GM23338 (cell line): ENCODE measurements around the gene FOXL1. TPM values are rescaled to one million over a fixed set of nuclear protein-coding genes. Genes with fewer than 3 reads are reported as not detected.

ENCODE experiments used
- ATAC-seq: fragments of 200-7000 bp; cut with Tn5 transposase; 3 replicates; pipeline ENCODE4 v1.9.1; 2020
- DNase-seq: peaks from one replicate; pipeline ENCODE4 v3.0.0-alpha.2; 2015; ENCODE audit warnings: low spot score
- H2AFZ ChIP-seq: fragments of 200-600 bp; sonication (generic); 2 replicates; pipeline ENCODE4 v1.8.0; 2016; ENCODE audit warnings: antibody characterized with exemption, mild to moderate bottlenecking, moderate library complexity
- H3F3A ChIP-seq: fragments of 200-600 bp; sonication (generic); replicated peaks from 2 replicates; pipeline ENCODE4 v1.8.0; 2017; ENCODE audit warnings: antibody characterized with exemption, mixed run types, low read depth
- H3K27ac ChIP-seq: fragments of 200-600 bp; sonication (generic); 2 replicates; pipeline ENCODE4 v1.6.1; 2016; ENCODE audit warnings: low read depth
- H3K27me3 ChIP-seq: fragments of 200-600 bp; sonication (generic); 2 replicates; pipeline ENCODE4 v1.8.0; 2016; ENCODE audit warnings: mild to moderate bottlenecking, mixed run types, moderate library complexity; ENCODE audit not compliant: insufficient read depth
- H3K36me3 ChIP-seq: fragments of 200-600 bp; sonication (generic); 2 replicates; pipeline ENCODE4 v1.8.0; 2016; ENCODE audit warnings: mild to moderate bottlenecking; ENCODE audit not compliant: insufficient read depth
- H3K4me1 ChIP-seq: fragments of 200-600 bp; sonication (generic); 2 replicates; pipeline ENCODE4 v1.8.0; 2016; ENCODE audit warnings: mild to moderate bottlenecking, moderate library complexity; ENCODE audit not compliant: insufficient read depth
- H3K4me2 ChIP-seq: fragments of 200-600 bp; sonication (generic); 2 replicates; pipeline ENCODE4 v1.7.1; 2017; ENCODE audit warnings: mixed run types
- H3K4me3 ChIP-seq: fragments of 200-600 bp; sonication (generic); 2 replicates; pipeline ENCODE4 v1.6.1; 2016; ENCODE audit warnings: mixed run types
- H3K79me2 ChIP-seq: fragments of 200-600 bp; sonication (generic); replicated peaks from 2 replicates; pipeline ENCODE4 v1.8.0; 2017; ENCODE audit warnings: mild to moderate bottlenecking; ENCODE audit not compliant: insufficient read depth
- H3K9me2 ChIP-seq: fragments of 200-600 bp; sonication (generic); 2 replicates; pipeline ENCODE4 v1.8.0; 2017; ENCODE audit not compliant: insufficient read depth
- H4K20me1 ChIP-seq: fragments of 200-600 bp; sonication (generic); replicated peaks from 2 replicates; pipeline ENCODE4 v1.8.0; 2017; ENCODE audit warnings: mild to moderate bottlenecking; ENCODE audit not compliant: insufficient read depth
- H3K27ac Mint-ChIP-seq: 2 replicates; pipeline ENCODE4 v1.8.0; 2020; ENCODE audit warnings: inconsistent platforms, mild to moderate bottlenecking, moderate library complexity, mixed read lengths
- H3K27me3 Mint-ChIP-seq: 3 replicates; pipeline ENCODE4 v1.8.0; 2022; ENCODE audit warnings: low read depth, mild to moderate bottlenecking, moderate library complexity, mixed read lengths, inconsistent platforms; ENCODE audit not compliant: insufficient read depth, poor library complexity
- H3K36me3 Mint-ChIP-seq: 3 replicates; pipeline ENCODE4 v1.8.0; 2021; ENCODE audit warnings: low read depth, mild to moderate bottlenecking, inconsistent platforms, moderate library complexity, mixed read lengths
- H3K4me1 Mint-ChIP-seq: 3 replicates; pipeline ENCODE4 v1.8.0; 2020; ENCODE audit warnings: mild to moderate bottlenecking, inconsistent platforms, mixed read lengths
- H3K4me3 Mint-ChIP-seq: 3 replicates; pipeline ENCODE4 v1.8.0; 2021; ENCODE audit warnings: moderate library complexity, mild to moderate bottlenecking, inconsistent platforms, mixed read lengths
- H3K9me3 Mint-ChIP-seq: 3 replicates; pipeline ENCODE4 v1.8.0; 2020; ENCODE audit warnings: moderate library complexity, mild to moderate bottlenecking, inconsistent platforms, mixed read lengths
- CREB1 ChIP-seq: fragments of 250-450 bp; sonication (Bioruptor Pico); IDR thresholded peaks from 2 replicates; pipeline ENCODE4 v1.5.0; 2020; ENCODE audit warnings: low read depth, mild to moderate bottlenecking, moderate library complexity
- CTCF ChIP-seq, 2 experiments: fragments of 200-600 bp in 1 of 2; sonication (generic) in 1 of 2; conservative IDR thresholded peaks; 2 replicates each; pipeline versions ENCODE4 v1.5.1 to v1.6.1; 2016 to 2017; ENCODE audit warnings: antibody characterized with exemption in 2 of 2, low read depth in 2 of 2, mild to moderate bottlenecking in 2 of 2, moderate library complexity in 1 of 2
- EZH2phosphoT487 ChIP-seq: fragments of 200-600 bp; sonication (generic); IDR thresholded peaks from one replicate; pipeline ENCODE4 v1.8.1; 2018; ENCODE audit warnings: antibody characterized with exemption; ENCODE audit not compliant: unreplicated experiment
- NANOG ChIP-seq: IDR thresholded peaks from 2 replicates; pipeline ENCODE4 v1.6.1; 2016; ENCODE audit warnings: antibody characterized with exemption, borderline replicate concordance
- POLR2AphosphoS5 ChIP-seq: IDR thresholded peaks from 2 replicates; pipeline ENCODE4 v1.6.1; 2016; ENCODE audit warnings: antibody characterized with exemption, low read depth
- STAT1 ChIP-seq: IDR thresholded peaks from one replicate; pipeline ENCODE4 v1.6.1; 2016; ENCODE audit warnings: antibody characterized with exemption; ENCODE audit not compliant: unreplicated experiment
- ZNF331 ChIP-seq: fragments of 250-450 bp; sonication (Bioruptor Pico); IDR thresholded peaks from 2 replicates; pipeline ENCODE4 v1.5.0; 2020; ENCODE audit warnings: low read depth, mild to moderate bottlenecking, moderate library complexity
- ZNF462 ChIP-seq: fragments of 250-450 bp; sonication (Bioruptor Pico); IDR thresholded peaks from 2 replicates; pipeline ENCODE4 v1.5.0; 2020; ENCODE audit warnings: mild to moderate bottlenecking, moderate library complexity
- polyA plus RNA-seq: library from polyadenylated mRNA; unstranded; fragments of >200 nt; fragmentation: Nextera tagmentation; extraction: Ambion mirVana; gene quantifications from 2 replicates; pipeline ENCODE4 v1.2.1, GENCODE V29; 2016
- total RNA-seq: library from RNA; depleted of rRNA; stranded (reverse); fragments of >200 nt; shearing (Covaris generic); gene quantifications from 2 replicates; pipeline ENCODE4 v1.2.3, GENCODE V29; 2014

Gene FOXL1
- total and polyA plus RNA-seq, 2 experiments from 2014 or later = 0.31 TPM; not detected in 1

GRCh38 chr16:86534779-86535615, 43.4 kb upstream of the FOXL1 start:
- Histone ChIP-seq H3K4me1 (0 out of 2 replicates have a peak, but pooled peaks cover 3% of the 10 kb centered on the region), H3K36me3 (no peaks in the 10 kb centered on the region), H3K27me3 (no peaks in the 10 kb centered on the region), H3K79me2 (no peaks in the 10 kb centered on the region), H2AFZ (no peak overlapping the region), H3K4me3 (no peak overlapping the region), H3K27ac (no peak overlapping the region), H3K9me2 (no peaks in the 10 kb centered on the region), H3F3A (no peaks in the 10 kb centered on the region), H3K4me2 (no peak overlapping the region), H4K20me1 (no peaks in the 10 kb centered on the region)
- Mint-ChIP-seq H3K9me3 (no peaks in the 10 kb centered on the region), H3K4me3 (no peak overlapping the region), H3K27me3 (peaks cover 2% of the 10 kb centered on the region), H3K4me1 (no peaks in the 10 kb centered on the region), H3K27ac (no peak overlapping the region), H3K36me3 (peaks cover 4% of the 10 kb centered on the region; the same call in 2 of the 3 replicates)
- DNase-seq = no peak
- ATAC-seq = no peak
- TF ChIP-seq EZH2phosphoT487 (no peak), STAT1 (no peak), CTCF (conservative IDR thresholded peaks at IDR 0.05; ENCODE audit: low read depth in 2 of 2) (no peak), CREB1 (no peak), NANOG (no peak), POLR2AphosphoS5 (no peak), ZNF331 (CRISPR knock-in tag) (no peak), ZNF462 (CRISPR knock-in tag) (no peak)
